Measurements from ENCODE around the gene LBHD2.

LBHD2 gene

DNA sequence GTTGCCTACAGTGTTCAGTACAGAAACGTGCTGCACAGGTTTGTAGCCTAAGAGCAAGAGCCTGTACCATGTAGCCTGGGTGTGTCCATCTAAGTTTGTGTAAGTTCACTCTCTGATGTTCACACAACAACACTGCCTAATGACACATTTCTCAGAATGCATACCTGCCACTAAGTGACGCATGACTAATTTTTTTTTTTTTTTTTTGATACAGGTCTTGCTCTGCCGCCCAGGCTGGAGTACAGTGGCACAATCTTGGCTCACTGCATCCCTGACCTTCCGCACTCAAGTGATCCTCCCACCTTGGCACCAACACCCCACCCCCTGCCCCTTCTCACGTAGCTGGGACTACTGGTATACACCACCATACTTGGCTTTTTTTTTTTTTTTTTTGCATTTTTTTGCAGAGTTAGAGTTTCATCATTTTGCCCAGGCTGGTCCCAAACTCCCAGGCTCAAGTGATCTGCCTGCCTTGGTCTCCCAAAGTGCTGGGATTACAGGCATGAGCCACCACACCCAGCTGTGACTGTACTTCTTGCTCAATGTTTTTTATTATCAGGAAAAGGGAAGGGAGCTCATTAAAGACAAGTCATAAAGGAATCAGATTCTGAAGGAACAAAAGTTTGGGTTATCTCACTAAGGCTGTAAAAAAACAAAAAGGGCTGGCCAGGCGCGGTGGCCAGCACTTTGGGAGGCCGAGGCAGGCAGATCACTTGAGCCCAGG is 16.6 kb upstream of the LBHD2 start:
- Histone ChIP-seq H3K27me3 (ENCODE audit: insufficient read depth, poor library complexity, severe bottlenecking) (peaks cover 8% of the 10 kb centered on the region), H3K4me3 (replicated peaks; ENCODE audit: insufficient read depth, low read length) (no peak overlapping the region), H3K27ac (replicated peaks) (no peak overlapping the region)
- TF ChIP-seq, protein P1, sequence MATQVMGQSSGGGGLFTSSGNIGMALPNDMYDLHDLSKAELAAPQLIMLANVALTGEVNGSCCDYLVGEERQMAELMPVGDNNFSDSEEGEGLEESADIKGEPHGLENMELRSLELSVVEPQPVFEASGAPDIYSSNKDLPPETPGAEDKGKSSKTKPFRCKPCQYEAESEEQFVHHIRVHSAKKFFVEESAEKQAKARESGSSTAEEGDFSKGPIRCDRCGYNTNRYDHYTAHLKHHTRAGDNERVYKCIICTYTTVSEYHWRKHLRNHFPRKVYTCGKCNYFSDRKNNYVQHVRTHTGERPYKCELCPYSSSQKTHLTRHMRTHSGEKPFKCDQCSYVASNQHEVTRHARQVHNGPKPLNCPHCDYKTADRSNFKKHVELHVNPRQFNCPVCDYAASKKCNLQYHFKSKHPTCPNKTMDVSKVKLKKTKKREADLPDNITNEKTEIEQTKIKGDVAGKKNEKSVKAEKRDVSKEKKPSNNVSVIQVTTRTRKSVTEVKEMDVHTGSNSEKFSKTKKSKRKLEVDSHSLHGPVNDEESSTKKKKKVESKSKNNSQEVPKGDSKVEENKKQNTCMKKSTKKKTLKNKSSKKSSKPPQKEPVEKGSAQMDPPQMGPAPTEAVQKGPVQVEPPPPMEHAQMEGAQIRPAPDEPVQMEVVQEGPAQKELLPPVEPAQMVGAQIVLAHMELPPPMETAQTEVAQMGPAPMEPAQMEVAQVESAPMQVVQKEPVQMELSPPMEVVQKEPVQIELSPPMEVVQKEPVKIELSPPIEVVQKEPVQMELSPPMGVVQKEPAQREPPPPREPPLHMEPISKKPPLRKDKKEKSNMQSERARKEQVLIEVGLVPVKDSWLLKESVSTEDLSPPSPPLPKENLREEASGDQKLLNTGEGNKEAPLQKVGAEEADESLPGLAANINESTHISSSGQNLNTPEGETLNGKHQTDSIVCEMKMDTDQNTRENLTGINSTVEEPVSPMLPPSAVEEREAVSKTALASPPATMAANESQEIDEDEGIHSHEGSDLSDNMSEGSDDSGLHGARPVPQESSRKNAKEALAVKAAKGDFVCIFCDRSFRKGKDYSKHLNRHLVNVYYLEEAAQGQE (IDR thresholded peaks at IDR 0.05; ENCODE audit: insufficient replicate concordance, low read depth), result no peak
- no peak for TF ChIP-seq POLR2AphosphoS5 (IDR thresholded peaks at IDR 0.05; ENCODE audit: low read depth)
- TF ChIP-seq SPI1 (IDR thresholded peaks at IDR 0.05; ENCODE audit: borderline replicate concordance, low read depth), result no peak
- TF ChIP-seq, protein P2, sequence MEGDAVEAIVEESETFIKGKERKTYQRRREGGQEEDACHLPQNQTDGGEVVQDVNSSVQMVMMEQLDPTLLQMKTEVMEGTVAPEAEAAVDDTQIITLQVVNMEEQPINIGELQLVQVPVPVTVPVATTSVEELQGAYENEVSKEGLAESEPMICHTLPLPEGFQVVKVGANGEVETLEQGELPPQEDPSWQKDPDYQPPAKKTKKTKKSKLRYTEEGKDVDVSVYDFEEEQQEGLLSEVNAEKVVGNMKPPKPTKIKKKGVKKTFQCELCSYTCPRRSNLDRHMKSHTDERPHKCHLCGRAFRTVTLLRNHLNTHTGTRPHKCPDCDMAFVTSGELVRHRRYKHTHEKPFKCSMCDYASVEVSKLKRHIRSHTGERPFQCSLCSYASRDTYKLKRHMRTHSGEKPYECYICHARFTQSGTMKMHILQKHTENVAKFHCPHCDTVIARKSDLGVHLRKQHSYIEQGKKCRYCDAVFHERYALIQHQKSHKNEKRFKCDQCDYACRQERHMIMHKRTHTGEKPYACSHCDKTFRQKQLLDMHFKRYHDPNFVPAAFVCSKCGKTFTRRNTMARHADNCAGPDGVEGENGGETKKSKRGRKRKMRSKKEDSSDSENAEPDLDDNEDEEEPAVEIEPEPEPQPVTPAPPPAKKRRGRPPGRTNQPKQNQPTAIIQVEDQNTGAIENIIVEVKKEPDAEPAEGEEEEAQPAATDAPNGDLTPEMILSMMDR (IDR thresholded peaks at IDR 0.05; ENCODE audit: insufficient read depth, low read length), result no peak
- TF ChIP-seq GABPA (IDR thresholded peaks at IDR 0.05; ENCODE audit: low read depth), result no peak
- DNase-seq (ENCODE audit: low read depth in 1 of 2, low spot score in 1 of 2), result no peak

DNA sequence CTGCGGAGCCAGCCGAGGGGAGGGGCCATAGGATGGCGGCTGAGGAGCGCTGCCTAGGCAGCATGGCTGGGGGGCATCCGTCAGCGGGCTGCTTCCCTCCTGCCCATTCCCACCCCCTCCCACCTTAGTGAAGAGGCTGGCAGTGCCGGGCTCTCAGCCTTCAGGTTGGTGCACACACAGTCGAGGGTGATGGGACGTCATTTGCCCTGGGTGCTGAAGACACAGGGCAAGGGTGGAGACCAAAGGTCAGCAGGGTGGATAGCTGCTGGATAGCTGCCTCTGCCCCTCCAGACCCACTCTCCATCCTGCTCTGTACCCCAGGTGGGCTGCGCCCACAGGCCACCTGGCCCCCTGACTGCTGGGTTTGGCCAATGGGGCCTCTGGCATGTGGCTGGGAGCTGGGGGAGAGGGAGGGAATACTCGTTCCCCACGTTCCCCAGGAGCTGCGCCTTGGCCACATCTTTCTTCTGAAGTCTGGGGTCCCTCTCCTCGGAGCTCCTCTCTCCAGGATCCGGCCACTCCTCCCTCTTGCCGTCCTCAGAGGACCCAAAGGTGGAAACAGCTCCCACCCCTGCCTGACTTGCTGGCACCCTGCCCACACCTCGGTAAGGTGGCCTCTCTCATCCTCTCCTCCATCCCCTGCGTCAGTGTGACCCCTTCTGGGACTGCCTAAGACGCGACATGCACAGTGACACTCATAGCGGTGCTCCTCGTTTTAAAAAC is 15.5 kb upstream of the LBHD2 start:
- Histone ChIP-seq H3K27me3 (ENCODE audit: insufficient read depth, poor library complexity, severe bottlenecking) (peaks cover 3% of the 10 kb centered on the region), H3K4me3 (replicated peaks; ENCODE audit: insufficient read depth, low read length) (no peak overlapping the region), H3K27ac (replicated peaks) (no peak overlapping the region)
- DNase-seq (ENCODE audit: low read depth in 1 of 2, low spot score in 1 of 2), result no peak
- TF ChIP-seq, protein P1 (IDR thresholded peaks at IDR 0.05; ENCODE audit: insufficient replicate concordance, low read depth), result no peak
- no peak for TF ChIP-seq POLR2AphosphoS5 (IDR thresholded peaks at IDR 0.05; ENCODE audit: low read depth)
- TF ChIP-seq GABPA (IDR thresholded peaks at IDR 0.05; ENCODE audit: low read depth), result no peak
- TF ChIP-seq, protein P2 (IDR thresholded peaks at IDR 0.05; ENCODE audit: insufficient read depth, low read length), result no peak
- no peak for TF ChIP-seq SPI1 (IDR thresholded peaks at IDR 0.05; ENCODE audit: borderline replicate concordance, low read depth)

DNA sequence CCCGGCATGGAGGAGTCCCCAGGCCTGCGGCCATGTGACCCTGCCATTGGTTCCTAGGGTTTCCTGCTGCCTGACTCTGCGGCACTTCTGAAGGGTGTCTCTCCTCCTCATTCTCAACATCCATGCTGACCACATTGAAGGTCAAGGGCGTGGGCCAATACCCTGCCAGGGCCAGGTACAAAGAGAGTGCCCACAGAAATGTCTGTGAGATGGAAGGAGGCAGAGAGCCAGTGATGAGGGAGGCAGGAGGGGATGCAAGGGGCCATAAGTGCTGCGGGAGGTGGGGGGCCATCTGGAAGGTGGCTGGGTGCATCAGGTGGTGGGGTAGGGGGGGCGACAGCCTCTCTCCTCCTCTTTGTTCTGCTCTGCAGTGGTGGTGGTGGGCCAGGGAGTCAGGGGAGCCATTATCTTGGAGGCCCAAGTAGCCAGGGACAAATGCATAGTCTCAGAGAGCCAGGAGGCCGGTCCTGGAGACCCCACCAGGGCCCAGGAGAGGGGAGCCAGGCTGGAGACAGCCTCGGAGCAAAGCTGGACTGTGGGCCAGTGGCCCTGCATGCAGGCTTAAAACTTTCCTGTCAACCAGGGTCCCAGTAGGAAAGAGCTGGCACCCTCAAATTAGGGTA is 13.6 kb upstream of the LBHD2 start:
- TF ChIP-seq, protein P1 (IDR thresholded peaks at IDR 0.05; ENCODE audit: insufficient replicate concordance, low read depth), result no peak
- TF ChIP-seq POLR2AphosphoS5 (IDR thresholded peaks at IDR 0.05; ENCODE audit: low read depth) (no peak), SPI1 (IDR thresholded peaks at IDR 0.05; ENCODE audit: borderline replicate concordance, low read depth) (no peak), GABPA (IDR thresholded peaks at IDR 0.05; ENCODE audit: low read depth) (no peak)
- TF ChIP-seq, protein P2 (IDR thresholded peaks at IDR 0.05; ENCODE audit: insufficient read depth, low read length), result no peak
- H3K27ac ChIP-seq (replicated peaks), result no peak overlapping the region
- H3K4me3 ChIP-seq (replicated peaks; ENCODE audit: insufficient read depth, low read length), result no peak overlapping the region
- DNase-seq (ENCODE audit: low read depth in 1 of 2, low spot score in 1 of 2), result no peak
- H3K27me3 ChIP-seq (ENCODE audit: insufficient read depth, poor library complexity, severe bottlenecking), result peaks cover 9% of the 10 kb centered on the region

Measured in HL-60 (cell line).